Inflammatory macrophage treated with lipopolysaccharide for 1 hour (primary cell): ENCODE measurements around the gene CDH5.

ENCODE experiments used
- DNase-seq, 2 donors: peaks; one replicate each; pipeline ENCODE4 v3.0.0-alpha.2; 2020 to 2022

Gene CDH5

GRCh38 chr16:66375451-66375850 is 9.0 kb downstream of the CDH5 start:
- no peak for DNase-seq

- no peak for DNase-seq
Observed at GRCh38 chr16:66376114-66376513, 9.6 kb downstream of the CDH5 start.

- no peak for DNase-seq
Observed at GRCh38 chr16:66376577-66377305, 10.2 kb downstream of the CDH5 start.

GRCh38 chr16:66377324-66377723 is 10.8 kb downstream of the CDH5 start:
- DNase-seq = no peak

DNA sequence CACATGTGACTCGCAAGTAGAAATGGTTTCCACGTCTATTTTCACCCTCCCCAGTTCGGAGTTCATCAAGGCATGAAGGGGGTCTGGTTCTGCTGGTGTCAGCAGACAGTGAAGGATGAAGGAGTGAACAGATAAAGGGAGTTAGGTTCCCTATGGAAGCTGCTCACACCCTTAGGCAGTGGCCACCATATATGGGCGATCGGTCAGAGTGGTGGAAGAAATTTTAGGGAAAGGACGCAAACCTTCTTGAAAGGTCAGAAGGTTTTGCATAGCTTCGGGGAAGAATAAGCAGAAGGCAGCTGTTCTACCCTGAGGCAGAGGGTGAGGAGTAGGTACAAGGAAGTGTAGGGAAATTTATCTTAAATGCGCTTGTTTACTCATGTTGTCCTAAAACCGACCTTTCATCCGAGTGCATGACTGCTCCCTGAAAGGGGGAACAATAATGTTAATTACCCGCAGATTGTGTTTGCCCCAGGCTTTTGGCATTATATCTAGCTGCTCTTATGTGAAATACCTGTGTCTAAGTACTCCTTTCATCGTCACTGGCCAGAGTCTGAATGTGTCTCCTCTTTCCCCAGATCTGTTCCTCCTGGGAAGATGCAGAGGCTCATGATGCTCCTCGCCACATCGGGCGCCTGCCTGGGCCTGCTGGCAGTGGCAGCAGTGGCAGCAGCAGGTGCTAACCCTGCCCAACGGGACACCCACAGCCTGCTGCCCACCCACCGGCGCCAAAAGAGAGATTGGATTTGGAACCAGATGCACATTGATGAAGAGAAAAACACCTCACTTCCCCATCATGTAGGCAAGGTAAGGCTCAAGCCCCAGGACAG is 12.5 kb downstream of the CDH5 start:
- DNase-seq = no peak

DNA sequence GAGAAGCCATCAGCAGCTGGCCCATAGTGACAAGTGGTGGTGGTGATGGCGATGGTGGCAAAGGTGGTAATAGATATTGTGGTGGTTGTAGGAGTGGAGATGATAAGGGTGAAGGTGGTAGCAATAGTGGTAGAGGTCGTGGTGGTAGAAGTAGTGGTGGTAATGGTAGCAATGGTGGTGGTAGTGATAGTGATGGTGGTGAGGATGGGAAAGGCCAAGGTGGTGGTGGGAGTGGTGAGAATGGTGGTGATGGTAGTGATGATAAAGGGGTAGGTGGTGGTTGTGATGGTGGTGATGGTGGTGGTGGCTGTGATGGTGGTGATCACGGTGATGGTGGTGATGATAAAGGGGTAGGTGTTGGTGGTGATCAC is 13.1 kb downstream of the CDH5 start:
- DNase-seq = no peak

GRCh38 chr16:66380421-66380820 is 13.9 kb downstream of the CDH5 start:
- no peak for DNase-seq

DNA sequence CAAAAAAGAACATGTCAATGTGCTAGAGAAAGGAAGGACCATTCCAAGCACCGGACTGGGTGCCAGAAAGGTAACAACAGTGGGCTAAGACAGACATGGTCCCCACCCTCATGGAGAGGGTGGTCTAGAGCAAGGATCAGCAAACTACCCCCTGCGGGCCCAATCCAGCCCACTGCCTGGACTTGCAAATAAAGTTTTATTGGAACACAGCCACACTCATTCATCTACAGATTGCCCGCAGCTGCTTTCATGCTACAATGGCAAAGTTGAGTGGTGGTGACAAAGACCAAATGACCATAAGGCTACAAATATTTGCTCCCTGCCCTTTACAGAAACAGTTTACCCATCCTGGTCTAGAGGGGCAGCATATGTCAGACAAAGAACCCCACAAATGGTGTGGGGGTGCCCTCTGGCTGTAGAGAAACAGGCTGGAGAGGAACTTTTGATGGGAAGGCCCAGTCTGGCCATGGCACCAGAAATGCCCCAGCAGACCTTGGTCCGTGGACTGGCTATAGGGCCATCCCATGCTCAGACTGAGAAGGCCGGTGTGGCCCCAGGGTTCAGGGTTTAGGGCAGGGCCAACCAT is 15.2 kb downstream of the CDH5 start:
- DNase-seq = no peak

DNA sequence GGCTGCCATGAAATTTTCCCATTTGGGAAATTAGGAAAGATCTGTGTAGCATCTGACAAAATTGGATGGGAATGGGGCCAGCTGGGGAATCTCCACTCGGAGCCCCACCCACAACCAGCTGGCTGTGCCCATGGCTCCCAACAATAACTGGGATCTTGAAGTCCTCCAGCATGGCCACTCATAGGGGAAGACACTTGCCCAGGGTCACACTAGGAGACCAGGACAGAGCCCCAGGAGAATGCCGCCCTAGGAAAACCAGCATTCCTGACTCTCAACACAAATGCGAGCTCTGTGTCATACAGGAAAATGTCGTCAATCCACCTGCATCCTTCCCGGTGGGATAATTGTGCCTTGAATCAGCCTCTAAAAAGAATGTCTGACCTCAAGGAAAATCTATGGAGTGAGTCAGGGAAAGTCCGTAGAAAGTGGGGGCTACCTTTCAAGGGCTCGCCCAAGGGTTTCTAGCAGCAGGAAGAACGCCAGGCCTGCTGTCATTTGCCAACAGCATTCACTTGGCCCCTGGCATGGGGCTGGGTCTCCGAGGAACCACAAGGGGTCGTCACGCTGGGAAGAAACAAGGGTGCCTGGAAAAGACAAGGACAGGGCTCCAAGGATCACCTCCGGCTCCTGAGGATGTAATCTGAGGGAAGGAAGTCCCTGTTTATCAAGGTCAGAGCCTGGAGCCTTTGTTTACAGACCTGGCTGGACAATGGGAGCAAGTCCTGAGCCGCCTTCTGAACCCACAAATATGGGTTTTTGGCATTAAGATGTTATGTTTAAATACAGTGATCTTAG is 15.9 kb downstream of the CDH5 start:
- DNase-seq = no peak

DNA sequence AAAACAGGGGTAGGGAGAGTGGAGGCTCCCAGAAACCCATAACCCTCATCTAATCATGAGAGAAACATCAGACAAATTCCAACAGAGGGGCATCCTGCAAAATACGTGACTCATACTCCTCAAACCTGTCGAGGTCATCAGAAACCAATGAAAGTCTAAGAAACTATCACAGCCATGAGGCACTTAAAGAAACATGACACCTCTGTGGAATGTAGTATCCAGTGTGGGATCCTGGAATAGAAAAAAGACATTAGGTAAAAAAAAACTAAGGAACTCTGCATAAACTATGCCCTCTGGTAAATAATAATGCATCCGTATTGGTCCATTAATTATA is 16.4 kb downstream of the CDH5 start:
- no peak for DNase-seq

- DNase-seq = no peak
Observed at GRCh38 chr16:66383551-66383950, 17.1 kb downstream of the CDH5 start.

DNA sequence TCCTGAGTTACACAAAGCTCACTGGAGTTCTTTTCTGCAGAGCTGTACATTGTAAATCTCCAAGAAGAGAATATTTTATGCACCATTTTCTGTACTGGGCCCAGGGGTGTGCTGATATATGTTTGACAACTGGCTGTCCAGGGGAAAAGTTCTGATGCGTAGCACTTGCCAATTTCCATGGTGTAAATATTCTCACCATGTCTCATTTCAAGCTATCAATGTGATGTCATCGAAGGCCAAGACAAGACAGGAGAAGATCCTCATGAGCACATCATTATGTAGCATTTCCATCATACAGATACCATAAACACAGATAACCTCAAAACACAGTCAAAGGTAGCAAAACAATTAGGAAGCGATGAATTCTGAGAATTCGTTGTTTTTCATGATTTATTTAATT is 18.9 kb downstream of the CDH5 start:
- no peak for DNase-seq

GRCh38 chr16:66386629-66387622 is 20.4 kb downstream of the CDH5 start:
- DNase-seq = no peak

DNA sequence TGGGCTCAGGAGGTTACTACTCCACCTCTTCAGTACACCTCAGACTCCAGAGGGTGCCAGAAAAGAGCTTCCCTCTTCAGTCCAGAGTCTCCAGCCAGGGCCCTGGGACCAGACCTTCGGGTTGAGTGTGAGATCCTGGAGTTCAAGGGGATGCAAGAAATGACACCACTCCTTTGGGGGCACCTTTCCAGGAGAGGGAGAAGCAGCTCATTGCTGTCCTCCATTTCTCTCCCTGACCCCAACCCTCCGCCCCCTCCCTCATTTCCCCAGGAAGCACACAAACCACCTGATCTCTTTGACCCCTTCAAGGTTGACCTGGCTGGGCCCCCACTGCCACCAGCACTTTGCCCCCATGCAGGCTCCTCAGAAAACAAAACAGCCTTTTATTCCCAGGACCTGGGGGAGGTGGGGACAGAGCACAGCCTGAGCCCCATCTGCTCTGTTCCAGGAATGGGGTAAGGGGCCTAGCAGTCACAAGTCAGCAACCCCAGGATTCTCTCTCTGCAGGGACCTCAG is 21.4 kb downstream of the CDH5 start:
- no peak for DNase-seq

- no peak for DNase-seq
Observed at GRCh38 chr16:66388350-66389139, 22.1 kb downstream of the CDH5 start.

- DNase-seq = no peak
Observed at GRCh38 chr16:66389256-66390176, 23.0 kb downstream of the CDH5 start.

DNA sequence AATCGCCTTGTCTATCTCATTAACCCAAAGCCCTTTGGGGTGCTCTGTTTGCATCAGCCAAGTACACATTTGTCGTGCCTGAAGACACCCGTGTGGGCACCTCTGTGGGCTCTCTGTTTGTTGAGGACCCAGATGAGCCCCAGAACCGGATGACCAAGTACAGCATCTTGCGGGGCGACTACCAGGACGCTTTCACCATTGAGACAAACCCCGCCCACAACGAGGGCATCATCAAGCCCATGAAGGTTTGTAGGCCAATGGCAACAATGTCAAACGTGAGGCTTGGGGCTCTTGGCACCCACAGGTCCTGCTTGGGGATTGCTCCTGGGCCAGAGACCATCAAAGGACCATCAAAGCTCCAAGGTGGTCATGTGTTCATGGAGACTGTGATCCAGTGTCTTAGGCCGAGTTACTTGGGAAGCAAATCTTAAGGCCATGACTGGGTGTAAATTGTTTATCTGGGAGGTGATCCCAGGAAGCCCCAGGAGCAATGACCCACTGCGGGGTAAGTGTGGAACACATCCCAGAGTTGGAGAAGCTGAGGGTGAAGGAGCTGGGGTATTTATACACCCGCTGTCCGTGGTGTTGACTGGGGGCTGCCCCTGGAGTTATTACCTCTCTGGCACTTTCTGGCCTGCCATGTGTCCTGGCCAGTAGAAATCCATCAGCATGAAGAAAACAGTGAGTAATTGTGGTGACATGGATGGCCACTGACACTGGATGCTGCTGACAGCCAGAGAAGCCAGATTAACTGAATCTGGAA is 24.0 kb downstream of the CDH5 start:
- no peak for DNase-seq

GRCh38 chr16:66391726-66392670 is 25.5 kb downstream of the CDH5 start:
- no peak for DNase-seq
